Spleen (tissue), 11 donors: ENCODE data around the gene MRPL16. TPM values are rescaled to one million over a fixed set of nuclear protein-coding genes. Genes with fewer than 3 reads are reported as not detected.

Source experiments
- DNase-seq: peaks from one replicate; pipeline ENCODE4 v3.0.0-alpha.2; 2020
- H3K27ac ChIP-seq, 8 donors: fragments of 200-600 bp; sonication (generic) in 7 of 8; 1 replicate in 4 of 8; 2 replicates in 4 of 8; pipeline versions ENCODE4 v1.5.0 to v1.8.0; 2016 to 2021; ENCODE audit warnings: inconsistent platforms in 4 of 8, mild to moderate bottlenecking in 4 of 8, moderate library complexity in 1 of 8
- H3K27me3 ChIP-seq, 7 donors: fragments of 200-600 bp; sonication (generic) in 6 of 7; replicated peaks in 1 of 7; 1 replicate in 4 of 7; 2 replicates in 3 of 7; pipeline versions ENCODE4 v1.5.0 to v1.8.0; 2016 to 2021; ENCODE audit warnings: inconsistent platforms in 3 of 7, mild to moderate bottlenecking in 1 of 7
- H3K36me3 ChIP-seq, 6 donors: fragments of 200-600 bp; sonication (generic) in 5 of 6; 1 replicate in 4 of 6; 2 replicates in 2 of 6; pipeline versions ENCODE4 v1.5.0 to v1.8.0; 2016 to 2021; ENCODE audit warnings: inconsistent platforms in 2 of 6
- H3K4me1 ChIP-seq, 6 donors: fragments of 200-600 bp; sonication (generic) in 5 of 6; 1 replicate in 3 of 6; 2 replicates in 3 of 6; pipeline versions ENCODE4 v1.5.0 to v1.8.0; 2016 to 2021; ENCODE audit warnings: inconsistent platforms in 3 of 6
- H3K4me3 ChIP-seq, 8 donors: fragments of 200-600 bp; sonication (generic) in 7 of 8; 1 replicate in 4 of 8; 2 replicates in 4 of 8; pipeline versions ENCODE4 v1.5.0 to v1.8.0; 2016 to 2021; ENCODE audit warnings: inconsistent platforms in 4 of 8, mild to moderate bottlenecking in 4 of 8, moderate library complexity in 2 of 8
- H3K9me3 ChIP-seq, 8 donors: fragments of 200-600 bp; sonication (generic) in 7 of 8; 1 replicate in 4 of 8; 2 replicates in 4 of 8; pipeline versions ENCODE4 v1.5.0 to v1.8.0; 2016 to 2021; ENCODE audit warnings: inconsistent platforms in 4 of 8
- CTCF ChIP-seq, 11 experiments: fragments of 200-600 bp in 7 of 11; fragments of 450-650 bp in 4 of 11; sonication (generic) in 4 of 11; IDR thresholded peaks in 8 of 11; conservative IDR thresholded peaks in 3 of 11; 1 replicate in 7 of 11; 2 replicates in 4 of 11; pipeline versions ENCODE4 v1.4.0 to v1.8.0; 2016 to 2021; ENCODE audit warnings: antibody characterized with exemption in 11 of 11, inconsistent platforms in 4 of 11, mild to moderate bottlenecking in 1 of 11
- POLR2A ChIP-seq, 3 donors: fragments of 450-650 bp; IDR thresholded peaks; one replicate each; pipeline ENCODE4 v1.5.1; 2017; ENCODE audit warnings: antibody characterized with exemption in 3 of 3, mild to moderate bottlenecking in 1 of 3
- POLR2AphosphoS5 ChIP-seq, 3 donors: sonication (generic); formaldehyde crosslinking; IDR thresholded peaks; one replicate each; pipeline ENCODE4 v1.5.1; 2017; ENCODE audit warnings: antibody characterized with exemption in 3 of 3
- WGBS, 5 donors: extraction: QIAGEN DNeasy Blood & Tissue Kit in 3 of 5; methylation state at CpG; one replicate each; pipeline versions ENCODE4 v1.1.5 to v1.1.7; 2013 to 2018; 5-methylcytosine and 5-hydroxymethylcytosine counted together
- intact Hi-C: fragments of 100-400 bp; cut with DNase I; formaldehyde crosslinking; loops from one replicate; pipeline ENCODE4 v1.15.0; 2023; ENCODE audit warnings: low total_unique reads
- polyA plus RNA-seq, 3 donors: library from polyadenylated mRNA; stranded (reverse); fragments of 200-250 nt; gene quantifications; one replicate each; pipeline ENCODE4 v1.2.1, GENCODE V29; 2013
- total RNA-seq, 7 donors: library from RNA; depleted of rRNA in 3 of 7; stranded (reverse); fragments of >200 nt in 3 of 7; fragmentation: NEBNext Ultra II Directional in 4 of 7; extraction: Animal tissue kit (Norgen Biotek cat#: 25700) in 4 of 7; gene quantifications; one replicate each; pipeline versions ENCODE4 v1.1.0 to v1.2.1, GENCODE V29; 2016 to 2021
- donor health status: healthy with polysubstance abuse.
- donor health status: DM: no; HTN: no; CAD: no; lungs with moderate emphysema.
- donor health status: DM: no; HTN: no; CAD: no.
- donor health status: Bipolar disorder and iron deficiency.
- donor health status: healthy.
- donor health status: DM: no; HTN: no; CAD: no.
- donor health status: DM: yes; HTN: yes; CAD: no.

Gene MRPL16
- total and polyA plus RNA-seq, 10 donors = 35.6 to 78.9 (median 52.2) TPM

GRCh38 chr11:59756558-59756840 is 54.1 kb downstream of the MRPL16 start:
- WGBS, 5 donors = 34 to 67% (median 46%) methylated on average over 3 of the region's 3 CpGs
- Histone ChIP-seq H3K27me3 (no peaks in the 10 kb centered on the region), H3K36me3 (peaks cover 0 to 11% (median 0%) of the 10 kb centered on the region in 6 donors), H3K9me3 (no peaks in the 10 kb centered on the region), H3K4me1 (peaks cover 3 to 52% (median 27%) of the 10 kb centered on the region in 6 donors), H3K4me3 (peak overlapping the region in 6 of 8 donors; percentile 67 to 93 (median 76)), H3K27ac (peak overlapping the region in 7 of 8 donors; percentile 44 to 98 (median 91))
- intact Hi-C loops = no loop called here
- TF ChIP-seq POLR2A (IDR thresholded peaks at IDR 0.05) (no peak), CTCF (IDR thresholded peaks at IDR 0.05 in 8 of 11, conservative IDR thresholded peaks at IDR 0.05 in 3 of 11) (no peak), POLR2AphosphoS5 (IDR thresholded peaks at IDR 0.05) (no peak)
- DNase-seq = no peak

Other genes starting within 250 kb of the MRPL16 start
- 10 to 100 TPM; 33.9 to 39.9 (median 35.6) TPM for gene OSBP, start 195.0 kb downstream of the MRPL16 start, total RNA-seq
- gene OSBP, start 195.0 kb downstream of the MRPL16 start, polyA plus RNA-seq = 10 to 100 TPM in 1 of 3 donors, 1 to 10 TPM in 2; 7.0 to 10.6 (median 8.9) TPM
- gene PATL1, start 141.7 kb downstream of the MRPL16 start, total RNA-seq = 10 to 100 TPM; 24.0 to 47.1 (median 35.5) TPM
- 10 to 100 TPM in 1 of 3 donors, 1 to 10 TPM in 2; 5.7 to 10.3 (median 7.7) TPM for gene PATL1, start 141.7 kb downstream of the MRPL16 start, polyA plus RNA-seq
- gene OR10V1, start 96.9 kb downstream of the MRPL16 start, total RNA-seq = not detected
- gene OR10V1, start 96.9 kb downstream of the MRPL16 start, polyA plus RNA-seq = not detected
- 10 to 100 TPM; 21.6 to 49.3 (median 30.9) TPM for gene STX3, start 55.4 kb downstream of the MRPL16 start, total RNA-seq
- 10 to 100 TPM in 1 of 3 donors, 1 to 10 TPM in 2; 5.1 to 10.9 (median 8.1) TPM for gene STX3, start 55.4 kb downstream of the MRPL16 start, polyA plus RNA-seq
- not detected for gene CBLIF, start 34.7 kb upstream of the MRPL16 start, total RNA-seq
- gene CBLIF, start 34.7 kb upstream of the MRPL16 start, polyA plus RNA-seq = not detected
- gene TCN1, start 55.7 kb upstream of the MRPL16 start, total RNA-seq = 10 to 100 TPM in 4 of 7 donors, 1 to 10 TPM in 3; 1.2 to 18.6 (median 11.6) TPM
- under 1 TPM; 0.26 to 0.86 (median 0.64) TPM for gene TCN1, start 55.7 kb upstream of the MRPL16 start, polyA plus RNA-seq
- not detected for gene OOSP3, start 68.0 kb upstream of the MRPL16 start, total RNA-seq
- gene OOSP3, start 68.0 kb upstream of the MRPL16 start, polyA plus RNA-seq = not detected
- gene OOSP1, start 127.7 kb upstream of the MRPL16 start, total RNA-seq = not detected
- not detected for gene OOSP1, start 127.7 kb upstream of the MRPL16 start, polyA plus RNA-seq
- not detected for gene OOSP4A, start 153.3 kb upstream of the MRPL16 start, total RNA-seq
- not detected for gene OOSP4A, start 153.3 kb upstream of the MRPL16 start, polyA plus RNA-seq
- not detected for gene OOSP4B, start 206.4 kb upstream of the MRPL16 start, total RNA-seq
- not detected for gene OOSP4B, start 206.4 kb upstream of the MRPL16 start, polyA plus RNA-seq
- gene OOSP2, start 229.6 kb upstream of the MRPL16 start, total RNA-seq = not detected
- not detected for gene OOSP2, start 229.6 kb upstream of the MRPL16 start, polyA plus RNA-seq
- 10 to 100 TPM in 2 of 7 donors, 1 to 10 TPM in 5; 1.0 to 31.6 (median 6.1) TPM for gene MS4A3, start 245.9 kb upstream of the MRPL16 start, total RNA-seq
- gene MS4A3, start 245.9 kb upstream of the MRPL16 start, polyA plus RNA-seq = 1 to 10 TPM in 1 of 3 donors, under 1 TPM in 2; 0.27 to 2.5 (median 0.61) TPM